Raji (cell line): ENCODE measurements around the gene NT5DC1.

Source experiments
- POLR2A ChIP-seq: IDR thresholded peaks from 2 replicates; pipeline ENCODE4 v1.6.1; 2011; ENCODE audit warnings: low read depth, low read length, control low read depth; ENCODE audit not compliant: insufficient read depth

NT5DC1 gene

DNA sequence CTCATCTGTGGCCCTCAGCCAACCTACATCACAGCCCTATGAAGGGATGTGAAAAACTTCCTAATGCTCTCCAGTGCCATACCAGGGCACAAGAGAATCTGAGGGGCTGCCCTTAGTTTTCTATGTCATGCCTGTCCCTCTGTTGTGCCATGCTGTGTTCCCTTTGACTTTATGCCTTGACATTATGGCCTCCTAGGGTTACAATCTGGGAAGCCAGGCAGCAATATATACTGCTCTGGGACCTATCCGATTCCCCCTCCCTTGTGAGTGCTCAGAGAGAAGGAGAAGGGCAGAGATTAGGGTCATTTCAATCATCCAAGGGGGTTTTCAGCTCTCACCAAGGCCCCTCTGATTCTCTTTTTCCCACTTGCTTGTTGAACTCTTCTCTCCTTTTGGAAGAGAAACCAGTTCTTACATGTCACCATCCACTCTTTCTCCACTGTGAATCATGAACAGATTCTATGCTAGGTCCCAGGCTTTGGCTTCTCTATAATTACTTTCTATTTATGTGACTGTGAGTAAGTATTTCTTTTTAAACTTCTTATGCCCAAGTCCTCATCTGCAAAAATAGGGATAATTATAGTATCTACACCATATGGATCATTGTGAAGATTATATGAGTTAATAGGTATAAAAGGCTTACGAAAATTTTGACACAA, 25.8 kb upstream of the NT5DC1 start:
- no peak for TF ChIP-seq POLR2A

DNA sequence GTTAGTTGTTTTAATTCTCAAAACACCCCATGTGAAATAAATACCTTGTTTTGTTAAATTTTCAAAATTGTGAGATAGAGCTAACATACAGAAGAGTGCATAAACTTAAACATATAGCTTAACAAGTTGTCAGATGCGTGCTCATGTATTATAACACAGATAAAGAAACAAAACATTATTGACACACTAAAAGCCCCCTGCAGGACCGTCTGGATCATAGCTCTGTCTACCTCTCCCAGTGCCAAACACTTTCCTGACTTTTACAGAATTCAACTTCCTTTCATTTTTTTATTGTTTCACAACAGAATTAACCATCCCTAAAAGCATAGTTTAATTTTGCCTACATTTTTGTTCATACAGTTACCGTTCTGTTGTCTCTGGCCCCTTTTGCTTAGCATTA, 22.1 kb upstream of the NT5DC1 start:
- TF ChIP-seq POLR2A: no peak

DNA sequence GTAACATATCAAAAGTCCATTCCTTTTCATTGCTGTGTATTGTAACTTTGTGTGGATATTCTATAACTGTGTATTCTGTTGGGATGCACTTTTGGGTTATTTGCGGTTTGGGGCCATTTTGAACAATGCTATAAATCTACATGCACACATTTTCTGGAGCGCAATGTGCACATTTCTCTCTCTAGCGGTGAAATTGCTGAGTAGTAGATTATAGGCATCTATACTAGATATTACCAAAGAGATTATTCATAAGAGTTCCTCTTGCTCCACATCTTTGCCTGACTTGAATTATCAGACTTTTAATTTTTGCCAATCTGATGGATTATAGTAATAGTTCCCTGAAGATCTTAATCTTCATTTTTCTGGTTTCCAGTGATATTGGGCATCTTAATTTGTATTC, 21.7 kb upstream of the NT5DC1 start:
- TF ChIP-seq POLR2A: no peak

DNA sequence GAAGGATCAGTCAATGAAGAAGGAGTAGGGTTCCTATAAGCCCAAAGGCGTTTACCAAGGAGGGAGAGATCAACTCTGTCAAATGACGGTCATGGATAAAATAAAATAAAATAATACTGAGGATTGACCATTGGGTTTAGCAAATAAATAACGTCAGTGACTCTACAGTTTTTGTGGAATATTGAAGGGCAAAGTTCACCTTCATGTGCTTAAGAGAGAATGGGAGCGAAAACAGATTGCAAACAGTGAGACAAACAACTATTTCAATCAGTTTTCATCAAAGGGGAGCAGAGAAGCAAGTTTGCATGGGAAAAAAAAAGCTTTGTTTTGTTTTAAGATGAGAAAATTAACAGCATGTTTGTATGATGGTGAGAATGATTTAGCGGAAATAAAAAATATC, 17.6 kb upstream of the NT5DC1 start:
- no peak for TF ChIP-seq POLR2A

DNA sequence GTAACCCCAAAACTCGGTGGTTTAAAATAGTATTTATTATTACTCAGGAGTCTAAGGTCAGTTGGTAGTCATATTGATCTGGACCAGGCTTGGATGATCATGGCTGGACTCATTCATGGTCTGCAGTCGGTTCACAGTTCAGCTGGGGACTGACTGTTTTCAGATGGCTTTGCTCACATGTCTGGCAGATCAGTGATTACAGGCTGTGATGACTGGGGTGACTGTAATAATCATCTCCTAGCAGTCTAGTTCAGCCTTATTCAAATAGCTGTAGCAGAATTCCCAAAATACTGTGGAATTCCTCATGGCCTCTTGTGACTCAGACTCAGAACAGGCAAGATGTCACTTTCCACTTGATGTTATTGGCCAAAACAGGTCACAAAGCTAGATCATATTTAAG, 16.4 kb upstream of the NT5DC1 start:
- TF ChIP-seq POLR2A: no peak

DNA sequence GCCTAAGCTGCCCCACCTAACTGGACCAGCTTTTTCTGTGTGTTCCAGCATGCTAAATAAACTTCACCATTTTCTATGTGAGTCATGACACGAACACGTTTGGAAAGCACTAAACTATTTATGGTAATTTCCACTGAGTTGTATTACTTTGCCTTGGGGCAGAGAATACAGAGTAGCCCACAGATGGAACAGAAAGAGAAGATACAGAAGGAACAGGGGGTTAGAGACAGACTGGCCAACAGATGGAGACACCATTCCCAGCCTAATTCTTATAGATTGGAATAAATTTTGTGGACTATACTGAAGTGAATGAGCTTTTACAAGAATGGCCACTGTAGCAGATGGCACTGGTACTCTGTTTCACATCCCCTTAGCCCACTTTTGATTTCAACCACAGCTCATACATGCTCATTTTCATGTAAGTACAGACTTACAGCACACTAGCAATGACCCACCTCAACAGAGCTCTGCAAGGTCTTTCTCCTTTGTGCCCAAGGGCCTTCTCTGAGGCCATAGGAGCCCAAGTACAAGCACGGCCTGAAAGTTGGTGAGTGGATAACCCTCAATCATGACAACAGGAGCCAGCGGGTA, 13.1 kb upstream of the NT5DC1 start:
- no peak for TF ChIP-seq POLR2A

DNA sequence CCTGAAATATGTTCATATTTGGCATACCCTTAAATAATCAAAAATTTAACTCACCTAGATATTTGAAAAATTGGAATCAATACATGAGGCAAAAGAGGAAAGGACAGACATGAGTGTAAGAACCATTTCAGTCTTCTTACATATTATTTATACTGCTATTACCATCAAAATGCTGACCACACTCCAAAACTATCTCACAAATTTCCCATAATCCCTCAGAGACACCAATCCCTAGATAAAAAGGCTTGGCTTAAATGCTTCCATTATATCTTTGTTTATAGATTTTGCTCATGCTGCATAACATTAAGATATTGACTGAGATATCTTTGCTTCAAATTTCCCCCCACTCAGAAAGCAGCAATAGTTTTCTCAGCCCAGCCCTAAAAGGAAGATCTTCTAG, 11.7 kb upstream of the NT5DC1 start:
- no peak for TF ChIP-seq POLR2A

DNA sequence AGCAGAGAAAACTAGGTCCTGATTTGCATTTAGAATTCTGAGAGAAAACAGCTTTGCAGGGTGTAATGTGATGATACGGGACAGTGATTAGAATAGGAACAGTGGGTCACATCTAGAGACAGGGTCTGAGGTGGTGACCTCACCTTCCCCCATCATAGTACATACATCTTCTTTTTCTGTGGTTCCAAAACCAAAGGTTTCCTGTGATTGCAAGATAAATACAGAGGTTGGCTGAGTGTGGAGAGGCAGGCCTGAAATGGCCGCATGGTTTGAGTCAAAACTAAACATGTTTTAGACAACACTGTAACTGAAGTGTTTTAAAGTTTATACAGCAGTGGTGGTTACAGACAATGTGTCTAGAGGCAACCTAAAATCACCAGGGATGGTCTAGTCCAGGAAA, 10.4 kb upstream of the NT5DC1 start:
- TF ChIP-seq POLR2A: no peak

DNA sequence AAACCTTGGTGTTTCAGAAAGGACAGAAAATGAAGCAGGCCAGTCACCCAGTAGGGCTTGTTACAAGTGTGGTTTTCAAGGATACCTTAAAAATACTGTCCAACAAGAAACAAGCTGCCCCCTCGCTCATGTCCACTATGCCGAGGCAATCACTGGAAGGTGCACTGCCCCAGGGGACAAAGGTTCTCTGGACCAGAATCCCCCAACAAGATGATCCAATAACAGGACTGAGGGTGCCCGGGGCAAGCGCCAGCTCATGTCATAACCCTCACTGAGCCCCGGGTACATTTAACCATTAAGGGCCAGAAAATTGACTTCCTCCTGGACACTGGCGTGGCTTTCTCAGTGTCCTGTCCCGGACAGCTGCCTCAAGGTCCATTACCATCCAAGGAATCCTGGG, 6.6 kb upstream of the NT5DC1 start:
- no peak for TF ChIP-seq POLR2A

DNA sequence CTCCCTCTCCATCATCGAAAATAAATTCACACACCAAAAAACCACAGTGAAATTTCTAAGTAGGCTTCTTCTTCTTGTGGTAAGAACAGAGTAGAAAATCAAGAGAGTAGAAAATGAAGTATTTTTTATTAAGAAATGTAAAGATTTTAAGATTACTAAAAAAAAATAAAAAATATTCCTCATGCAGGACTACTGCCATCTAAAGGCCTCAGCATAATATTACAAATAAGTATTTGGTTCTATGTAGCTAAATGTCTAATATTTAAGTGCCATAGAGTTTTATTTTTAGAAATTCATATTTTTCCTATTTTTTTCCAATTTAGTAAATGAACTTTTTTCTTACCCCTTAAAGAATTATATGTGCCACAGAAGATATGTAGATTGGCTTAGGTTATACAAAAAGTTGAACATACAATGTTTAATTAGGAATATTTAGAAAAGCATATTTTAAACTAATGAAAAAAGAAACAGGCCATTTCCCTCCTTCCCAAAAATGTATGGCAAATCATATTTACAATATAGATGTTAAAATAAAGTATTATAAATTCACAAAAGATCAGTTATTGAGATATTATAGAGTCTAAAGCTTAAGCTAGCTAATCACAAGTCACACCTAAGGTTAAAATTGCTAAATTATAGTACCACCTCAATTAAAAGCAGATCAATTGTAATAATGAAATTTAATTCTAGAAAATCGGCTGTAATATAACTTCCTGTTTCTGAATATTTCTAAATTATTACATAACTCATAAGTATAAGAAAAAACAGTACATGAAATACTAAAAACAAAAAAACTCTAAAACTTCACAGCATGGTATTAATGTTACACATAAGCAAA, 3.5 kb upstream of the NT5DC1 start:
- no peak for TF ChIP-seq POLR2A

DNA sequence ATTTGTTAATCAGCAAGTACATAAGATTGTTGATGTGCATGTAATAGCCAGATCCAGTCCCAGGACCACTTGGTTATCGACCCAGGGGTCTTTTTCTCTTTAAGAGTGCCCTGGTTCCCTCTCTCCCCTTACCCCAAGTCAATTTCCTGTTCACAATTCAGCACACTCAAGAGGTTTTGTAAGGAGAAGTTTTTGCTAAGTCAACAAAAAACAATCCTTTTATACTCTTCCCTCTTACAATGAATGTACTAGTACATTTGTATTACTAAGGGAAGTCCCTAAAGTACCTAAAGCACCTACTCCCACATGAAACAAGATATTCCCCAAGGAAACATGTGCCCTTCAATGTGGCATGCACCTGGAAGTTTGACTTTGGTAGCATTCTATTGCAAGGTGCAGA, 1.6 kb upstream of the NT5DC1 start:
- no peak for TF ChIP-seq POLR2A

DNA sequence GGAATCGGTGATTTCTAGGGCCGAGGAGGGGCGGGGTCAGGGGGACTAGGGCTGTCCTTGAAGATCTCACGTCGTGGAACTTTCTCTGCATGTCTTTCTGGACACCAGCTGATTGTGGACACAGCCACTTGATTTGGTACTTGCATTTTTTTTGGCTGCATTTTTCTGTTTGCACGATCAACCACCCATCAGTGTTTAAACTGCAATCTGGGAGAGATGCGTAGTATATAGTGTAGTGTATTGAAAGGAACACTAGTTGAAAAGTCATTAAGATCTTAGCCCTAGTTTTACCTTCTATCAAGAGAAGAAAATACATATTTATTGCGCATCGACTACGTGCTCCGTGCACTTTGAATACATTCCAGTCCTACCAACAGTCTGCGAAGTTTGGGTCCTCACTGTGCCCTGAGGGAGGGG, 657 bp downstream of the NT5DC1 start:
- no peak for TF ChIP-seq POLR2A

DNA sequence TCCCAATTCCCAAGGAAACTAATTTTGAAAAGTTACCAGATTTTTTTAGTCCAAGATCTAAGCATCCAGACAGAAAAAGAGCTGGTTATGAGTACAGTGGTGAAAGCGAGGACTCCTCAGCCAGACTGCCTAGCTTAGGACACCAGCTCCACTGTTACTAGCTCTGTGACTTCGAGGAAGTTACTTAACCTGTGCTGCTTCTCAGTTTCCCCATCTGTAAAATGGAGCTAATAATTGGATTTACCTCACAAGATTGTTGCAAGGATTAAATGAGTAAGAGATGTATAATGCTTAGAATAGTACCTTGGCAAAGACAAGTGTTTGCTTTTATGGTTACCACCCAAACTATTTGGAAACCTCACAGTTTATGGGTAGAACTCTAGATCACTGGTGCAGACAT, 1.1 kb downstream of the NT5DC1 start:
- TF ChIP-seq POLR2A: no peak

DNA sequence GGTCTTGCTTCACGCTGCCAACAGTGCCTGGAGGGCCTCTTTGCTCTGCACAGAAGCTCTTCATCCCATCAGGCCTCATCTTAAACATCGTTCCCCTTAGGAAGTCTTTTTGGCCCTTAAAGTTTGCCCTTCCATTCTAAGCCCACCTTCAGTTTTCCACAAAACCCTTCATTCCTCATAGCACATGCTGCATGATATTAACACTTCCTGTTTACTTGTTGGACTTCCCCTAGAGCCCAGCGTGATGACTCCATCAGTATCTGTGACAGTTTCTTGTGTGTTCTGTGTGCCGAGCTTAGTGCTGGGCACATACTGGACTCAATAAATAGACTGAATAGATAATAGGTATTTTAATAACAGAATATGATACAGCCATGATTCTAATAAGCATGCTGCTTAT, 2.2 kb downstream of the NT5DC1 start:
- TF ChIP-seq POLR2A: no peak

DNA sequence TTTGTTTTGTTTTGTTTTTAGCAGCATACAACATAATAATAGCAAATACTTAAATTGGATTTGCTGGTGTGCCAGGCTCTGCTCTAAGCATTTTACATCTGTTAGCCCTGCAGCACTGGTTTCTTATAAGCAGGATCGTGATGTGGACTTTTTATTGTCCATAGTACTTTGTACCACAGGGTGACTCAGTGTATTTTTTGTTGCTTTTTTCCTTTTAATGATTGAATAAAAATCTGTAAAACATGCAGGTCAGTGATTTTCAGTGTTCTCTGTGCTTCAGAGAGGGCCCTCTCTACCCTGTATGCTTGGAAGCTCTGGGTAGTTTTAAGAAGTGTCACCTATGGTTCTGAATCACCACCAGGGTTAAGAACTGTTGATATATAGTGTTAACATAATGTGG, 4.0 kb downstream of the NT5DC1 start:
- no peak for TF ChIP-seq POLR2A

DNA sequence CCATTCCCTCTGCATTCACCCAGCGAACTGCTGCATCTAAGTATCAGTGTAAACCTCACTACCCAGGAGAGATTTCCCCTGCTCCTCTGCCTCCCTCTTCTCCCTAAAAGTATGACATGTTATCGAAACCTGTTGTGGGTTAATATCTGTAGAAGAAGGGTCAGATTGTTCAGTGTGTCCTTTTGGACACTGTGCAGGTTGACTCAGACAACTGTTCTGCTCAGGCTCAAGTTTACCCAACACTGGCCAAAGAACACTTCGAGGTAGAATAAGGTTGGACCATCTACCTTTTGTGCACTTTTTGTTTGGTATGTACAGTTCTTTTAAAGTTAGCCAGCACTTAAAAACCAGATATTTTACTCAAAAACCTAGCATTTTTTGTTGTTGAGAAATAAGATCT, 4.6 kb downstream of the NT5DC1 start:
- no peak for TF ChIP-seq POLR2A
